HEK293T (cell line): Measurements from ENCODE around the gene ARHGAP26.

Experiments used
- ARNT ChIP-seq: fragments of 450-650 bp; IDR thresholded peaks from 2 replicates; pipeline ENCODE4 v1.6.1; 2017; ENCODE audit warnings: mild to moderate bottlenecking
- CTBP1 ChIP-seq: fragments of 450-650 bp; IDR thresholded peaks from 2 replicates; pipeline ENCODE4 v1.6.1; 2016; ENCODE audit warnings: borderline replicate concordance
- ELF4 ChIP-seq: fragments of 450-650 bp; IDR thresholded peaks from 2 replicates; pipeline ENCODE4 v1.6.1; 2017; ENCODE audit warnings: antibody characterized with exemption
- FOXM1 ChIP-seq: fragments of 450-650 bp; IDR thresholded peaks from 2 replicates; pipeline ENCODE4 v1.6.1; 2017; ENCODE audit warnings: mild to moderate bottlenecking, borderline replicate concordance
- L3MBTL2 ChIP-seq: fragments of 450-650 bp; conservative IDR thresholded peaks from 2 replicates; pipeline ENCODE4 v1.6.1; 2016; ENCODE audit warnings: mild to moderate bottlenecking
- NFRKB ChIP-seq: fragments of 450-650 bp; IDR thresholded peaks from 2 replicates; pipeline ENCODE4 v1.6.1; 2016; ENCODE audit warnings: mild to moderate bottlenecking, moderate library complexity

DNA sequence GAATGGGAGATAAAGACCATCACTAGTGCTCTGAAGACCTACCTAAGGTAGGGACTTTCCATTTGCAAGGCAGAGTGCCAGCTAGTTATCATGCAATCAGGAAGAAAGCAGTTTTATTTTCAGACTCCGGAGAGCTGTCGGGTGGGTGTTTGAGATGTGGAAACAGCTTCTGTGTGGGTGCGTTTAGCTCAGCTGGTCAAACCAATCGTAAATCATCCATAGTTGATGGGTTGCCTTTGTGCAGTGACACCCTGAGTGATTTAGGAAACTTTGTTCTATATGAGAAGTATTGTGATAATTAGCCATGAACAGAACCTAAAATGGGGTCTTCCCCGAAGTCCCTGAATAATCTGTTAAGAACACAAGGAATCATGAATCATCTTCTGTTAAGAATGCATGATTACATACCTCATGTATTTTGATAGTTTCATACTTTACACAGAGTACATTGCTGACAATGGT, 284.3 kb downstream of the ARHGAP26 start:
- TF ChIP-seq CTBP1: no peak
- no peak for TF ChIP-seq NFRKB
- TF ChIP-seq ELF4: no peak
- no peak for TF ChIP-seq FOXM1
- TF ChIP-seq L3MBTL2: no peak
- TF ChIP-seq ARNT: no peak
